Adrenal gland (tissue), 12 donors: ENCODE measurements around the gene ZNF248. TPM values are rescaled to one million over a fixed set of nuclear protein-coding genes. Genes with fewer than 3 reads are reported as not detected.

Source experiments
- DNase-seq, 7 donors: peaks; one replicate each; pipeline ENCODE4 v3.0.0-alpha.2; 2019 to 2020
- H3K27ac ChIP-seq, 5 donors: fragments of 200-600 bp; sonication (generic) in 4 of 5; 1 replicate in 3 of 5; 2 replicates in 2 of 5; pipeline versions ENCODE4 v1.5.1 to v1.8.0; 2016 to 2020; ENCODE audit warnings: mild to moderate bottlenecking in 1 of 5
- H3K27me3 ChIP-seq: fragments of 200-600 bp; 2 replicates; pipeline ENCODE4 v1.8.0; 2021
- H3K36me3 ChIP-seq, 2 donors: fragments of 200-600 bp; replicated peaks in 1 of 2; 1 replicate in 1 of 2; 2 replicates in 1 of 2; pipeline versions ENCODE4 v1.5.1 to v1.8.0; 2018 to 2022
- H3K4me1 ChIP-seq, 2 donors: fragments of 200-600 bp; replicated peaks in 1 of 2; 1 replicate in 1 of 2; 2 replicates in 1 of 2; pipeline versions ENCODE4 v1.5.1 to v1.8.0; 2018 to 2021
- H3K4me3 ChIP-seq, 4 donors: fragments of 200-600 bp; sonication (generic) in 3 of 4; one replicate each; pipeline ENCODE4 v1.5.1; 2016 to 2018
- H3K9me3 ChIP-seq, 3 donors: fragments of 200-600 bp; sonication (generic) in 1 of 3; replicated peaks in 1 of 3; 1 replicate in 2 of 3; 2 replicates in 1 of 3; pipeline versions ENCODE4 v1.5.1 to v1.8.0; 2016 to 2021
- CTCF ChIP-seq, 6 experiments: fragments of 450-650 bp in 4 of 6; fragments of 200-600 bp in 2 of 6; sonication (generic) in 1 of 6; IDR thresholded peaks; 1 replicate in 5 of 6; 2 replicates in 1 of 6; pipeline versions ENCODE4 v1.5.1 to v1.8.0; 2016 to 2021; ENCODE audit warnings: antibody characterized with exemption in 6 of 6, mild to moderate bottlenecking in 2 of 6, moderate library complexity in 1 of 6
- POLR2A ChIP-seq, 2 donors: fragments of 450-650 bp; IDR thresholded peaks; one replicate each; pipeline ENCODE4 v1.6.1; 2017; ENCODE audit warnings: antibody characterized with exemption in 2 of 2, mild to moderate bottlenecking in 2 of 2, moderate library complexity in 1 of 2
- WGBS, 4 donors: extraction: QIAGEN DNeasy Blood & Tissue Kit in 2 of 4; methylation state at CpG; one replicate each; pipeline versions ENCODE4 v1.1.5 to v1.1.7; 2013 to 2017; 5-methylcytosine and 5-hydroxymethylcytosine counted together
- intact Hi-C, 2 donors: fragments of 100-400 bp; cut with DNase I; formaldehyde crosslinking; loops; one replicate each; pipeline versions ENCODE4 v1.14.1 to v1.15.0; 2022 to 2023
- polyA plus RNA-seq, 3 donors: library from polyadenylated mRNA; stranded (reverse); fragments of 200-250 nt in 2 of 3; fragments of 350-450 nt in 1 of 3; fragmentation: Illumina TruSeq in 1 of 3; extraction: RNeasy Lipid Tissue Mini Kit (QIAGEN cat#74804) in 1 of 3; gene quantifications; one replicate each; pipeline ENCODE4 v1.2.3, GENCODE V29; 2013 to 2014
- total RNA-seq, 9 donors: library from RNA; depleted of rRNA in 4 of 9; stranded (reverse); fragments of >200 nt in 4 of 9; fragments of 120-200 nt in 1 of 9; fragmentation: NEBNext Ultra II Directional in 1 of 9; extraction: Animal tissue kit (Norgen Biotek cat#: 25700) in 1 of 9; gene quantifications; one replicate each; pipeline versions ENCODE4 v1.1.0 to v1.2.4, GENCODE V29; 2013 to 2023
- donor health status: healthy with polysubstance abuse.
- donor health status: Bipolar disorder and iron deficiency.
- donor health status: DM: yes; HTN: yes; CAD: no.
- donor health status: DM: no; HTN: no; CAD: no.
- donor health status: DM: no; HTN: no; CAD: no.
- donor health status: DM: yes; HTN: yes; CAD: no.

Gene ZNF248
- total and polyA plus RNA-seq, 12 donors, result 5.6 to 21.6 (median 11.4) TPM

GRCh38 chr10:37895674-37896073 is 38.3 kb upstream of the ZNF248 start:
- 65 to 74% (median 68%) methylated on average over 3 of the region's 3 CpGs for WGBS, 4 donors
- no peak for TF ChIP-seq POLR2A (IDR thresholded peaks at IDR 0.05)
- no peak for TF ChIP-seq CTCF (IDR thresholded peaks at IDR 0.05)
- Histone ChIP-seq H3K4me3 (no peak overlapping the region), H3K27ac (no peak overlapping the region), H3K36me3 (no peaks in the 10 kb centered on the region), H3K9me3 (peaks cover 0 to 16% (median 8%) of the 10 kb centered on the region in 3 donors), H3K27me3 (no peaks in the 10 kb centered on the region), H3K4me1 (no peaks in the 10 kb centered on the region)
- intact Hi-C loops, result no loop called here
- DNase-seq, result no peak

- no peaks in the 10 kb centered on the region for H3K4me1 ChIP-seq
- H3K9me3 ChIP-seq, result no peaks in the 10 kb centered on the region
- DNase-seq, result no peak
- no peak overlapping the region for H3K27ac ChIP-seq
- intact Hi-C loops, result no loop called here
- no peak overlapping the region for H3K4me3 ChIP-seq
- no peaks in the 10 kb centered on the region for H3K27me3 ChIP-seq
- H3K36me3 ChIP-seq, result no peaks in the 10 kb centered on the region
- TF ChIP-seq POLR2A (IDR thresholded peaks at IDR 0.05) (no peak), CTCF (IDR thresholded peaks at IDR 0.05) (no peak)
Observed at GRCh38 chr10:37885850-37886249, 28.4 kb upstream of the ZNF248 start.

GRCh38 chr10:37872955-37873354 is 15.5 kb upstream of the ZNF248 start:
- TF ChIP-seq POLR2A (IDR thresholded peaks at IDR 0.05) (no peak), CTCF (IDR thresholded peaks at IDR 0.05) (no peak)
- H3K4me1 ChIP-seq, result no peaks in the 10 kb centered on the region
- 64 to 82% (median 77%) methylated on average over 4 of the region's 4 CpGs for WGBS, 4 donors
- intact Hi-C loops, result no loop called here
- no peaks in the 10 kb centered on the region for H3K9me3 ChIP-seq
- DNase-seq, result no peak
- no peak overlapping the region for H3K27ac ChIP-seq
- no peaks in the 10 kb centered on the region for H3K36me3 ChIP-seq
- H3K4me3 ChIP-seq, result no peak overlapping the region
- H3K27me3 ChIP-seq, result no peaks in the 10 kb centered on the region

GRCh38 chr10:37872283-37872682 is 14.9 kb upstream of the ZNF248 start:
- Histone ChIP-seq H3K27ac (no peak overlapping the region), H3K27me3 (no peaks in the 10 kb centered on the region), H3K4me3 (no peak overlapping the region), H3K9me3 (no peaks in the 10 kb centered on the region), H3K4me1 (no peaks in the 10 kb centered on the region), H3K36me3 (no peaks in the 10 kb centered on the region)
- no peak for DNase-seq
- intact Hi-C loops, result no loop called here
- 76 to 87% (median 84%) methylated on average over 4 to 5 of the region's 5 CpGs for WGBS, 4 donors
- TF ChIP-seq CTCF (IDR thresholded peaks at IDR 0.05), result no peak
- TF ChIP-seq POLR2A (IDR thresholded peaks at IDR 0.05), result no peak
